ENCODE measurements around the gene PMEL.
"Not testable (repeated sequence)": the region's sequence is repeated elsewhere in the genome, so short reads cannot be mapped to it uniquely, and the experiment has no call there.

The PMEL gene

DNA sequence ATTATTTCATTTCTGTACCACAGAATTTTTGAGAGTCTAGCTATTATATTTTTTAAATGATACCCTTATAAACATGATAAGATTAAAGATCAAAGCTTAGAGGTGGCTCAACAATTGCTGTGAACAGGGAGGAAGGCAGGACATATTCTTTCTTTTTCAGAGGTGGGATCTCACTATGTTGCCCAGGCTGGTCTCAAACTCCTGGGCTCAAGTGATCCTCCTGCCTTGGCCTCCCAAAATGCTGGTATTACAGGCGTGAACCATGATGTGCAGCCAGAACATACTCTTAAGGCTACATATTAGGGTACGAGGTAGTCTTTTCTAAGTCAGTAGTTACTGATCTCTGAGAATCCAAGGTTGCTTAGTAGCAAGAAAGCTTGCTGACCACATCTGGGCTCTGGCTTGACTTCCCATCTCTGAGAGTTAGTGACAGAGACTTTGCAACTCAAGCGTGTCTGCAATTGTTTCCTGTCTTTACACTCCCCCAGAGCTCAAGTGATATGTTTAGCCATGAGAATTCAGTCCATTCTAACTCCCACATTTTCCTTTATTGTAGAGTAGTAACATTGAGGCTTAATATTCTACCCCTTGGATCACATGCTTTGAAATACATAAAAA, 16.6 kb upstream of the PMEL start:
- no peak overlapping the region for H3K4me3 ChIP-seq (ENCODE audit: control insufficient read depth, low read depth, low read length)
- TF ChIP-seq, protein P1, sequence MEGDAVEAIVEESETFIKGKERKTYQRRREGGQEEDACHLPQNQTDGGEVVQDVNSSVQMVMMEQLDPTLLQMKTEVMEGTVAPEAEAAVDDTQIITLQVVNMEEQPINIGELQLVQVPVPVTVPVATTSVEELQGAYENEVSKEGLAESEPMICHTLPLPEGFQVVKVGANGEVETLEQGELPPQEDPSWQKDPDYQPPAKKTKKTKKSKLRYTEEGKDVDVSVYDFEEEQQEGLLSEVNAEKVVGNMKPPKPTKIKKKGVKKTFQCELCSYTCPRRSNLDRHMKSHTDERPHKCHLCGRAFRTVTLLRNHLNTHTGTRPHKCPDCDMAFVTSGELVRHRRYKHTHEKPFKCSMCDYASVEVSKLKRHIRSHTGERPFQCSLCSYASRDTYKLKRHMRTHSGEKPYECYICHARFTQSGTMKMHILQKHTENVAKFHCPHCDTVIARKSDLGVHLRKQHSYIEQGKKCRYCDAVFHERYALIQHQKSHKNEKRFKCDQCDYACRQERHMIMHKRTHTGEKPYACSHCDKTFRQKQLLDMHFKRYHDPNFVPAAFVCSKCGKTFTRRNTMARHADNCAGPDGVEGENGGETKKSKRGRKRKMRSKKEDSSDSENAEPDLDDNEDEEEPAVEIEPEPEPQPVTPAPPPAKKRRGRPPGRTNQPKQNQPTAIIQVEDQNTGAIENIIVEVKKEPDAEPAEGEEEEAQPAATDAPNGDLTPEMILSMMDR (IDR thresholded peaks at IDR 0.05; ENCODE audit: control insufficient read depth, insufficient read depth, low read depth, low read length, missing control alignments) = no peak
- DNase-seq (ENCODE audit: low read depth) = no peak

- DNase-seq (ENCODE audit: low read depth); H3K4me3 ChIP-seq (ENCODE audit: control insufficient read depth, low read depth, low read length): not testable (repeated sequence)
Measured at GRCh38 chr12:55981882-55982281, 16.0 kb upstream of the PMEL start.

DNA sequence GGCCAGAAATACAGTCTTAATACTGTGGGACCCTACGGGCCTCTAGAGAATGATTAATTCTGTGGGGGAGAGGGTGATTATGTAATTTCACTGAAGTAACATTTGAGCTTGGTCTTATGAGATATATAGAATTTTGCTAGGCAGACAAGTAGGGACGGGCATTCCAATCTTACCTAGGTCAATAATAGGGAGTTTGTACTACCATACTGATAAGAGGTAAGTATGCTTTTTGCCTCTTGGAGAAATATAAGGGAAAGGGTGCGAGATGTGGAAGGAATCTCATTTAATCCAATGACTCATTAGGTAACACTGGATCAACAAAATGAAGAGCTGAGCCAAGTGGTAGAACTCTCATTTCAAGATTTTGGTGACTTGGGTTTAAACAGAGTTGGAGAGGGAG, 13.2 kb upstream of the PMEL start:
- H3K4me3 ChIP-seq (ENCODE audit: control insufficient read depth, low read depth, low read length) = no peak overlapping the region
- TF ChIP-seq, protein P1 (IDR thresholded peaks at IDR 0.05; ENCODE audit: control insufficient read depth, insufficient read depth, low read depth, low read length, missing control alignments) = no peak
- DNase-seq (ENCODE audit: low read depth) = no peak

- no peak overlapping the region for H3K4me3 ChIP-seq (ENCODE audit: control insufficient read depth, low read depth, low read length)
- DNase-seq (ENCODE audit: low read depth) = no peak
- TF ChIP-seq, protein P1 (IDR thresholded peaks at IDR 0.05; ENCODE audit: control insufficient read depth, insufficient read depth, low read depth, low read length, missing control alignments) = no peak
Measured at GRCh38 chr12:55978393-55978792, 12.6 kb upstream of the PMEL start.

GRCh38 chr12:55974308-55974730, 8.5 kb upstream of the PMEL start:
- TF ChIP-seq, protein P1 (IDR thresholded peaks at IDR 0.05; ENCODE audit: control insufficient read depth, insufficient read depth, low read depth, low read length, missing control alignments) = no peak
- peak overlapping the region; percentile 84 for H3K4me3 ChIP-seq (ENCODE audit: control insufficient read depth, low read depth, low read length)
- no peak for DNase-seq (ENCODE audit: low read depth)

- TF ChIP-seq, protein P1 (IDR thresholded peaks at IDR 0.05; ENCODE audit: control insufficient read depth, insufficient read depth, low read depth, low read length, missing control alignments) = no peak
- peak within 1 kb of the TSS; percentile 84 for H3K4me3 ChIP-seq (ENCODE audit: control insufficient read depth, low read depth, low read length)
- peak; percentile 100 for DNase-seq (ENCODE audit: low read depth)
Measured at GRCh38 chr12:55973599-55974307, 7.9 kb upstream of the PMEL start, which contains the start of gene RAB5B. TSS of gene RAB5B (plus strand) at chr12:55974078. CDS start at chr12:55986961, 12,883 bp downstream.

DNA sequence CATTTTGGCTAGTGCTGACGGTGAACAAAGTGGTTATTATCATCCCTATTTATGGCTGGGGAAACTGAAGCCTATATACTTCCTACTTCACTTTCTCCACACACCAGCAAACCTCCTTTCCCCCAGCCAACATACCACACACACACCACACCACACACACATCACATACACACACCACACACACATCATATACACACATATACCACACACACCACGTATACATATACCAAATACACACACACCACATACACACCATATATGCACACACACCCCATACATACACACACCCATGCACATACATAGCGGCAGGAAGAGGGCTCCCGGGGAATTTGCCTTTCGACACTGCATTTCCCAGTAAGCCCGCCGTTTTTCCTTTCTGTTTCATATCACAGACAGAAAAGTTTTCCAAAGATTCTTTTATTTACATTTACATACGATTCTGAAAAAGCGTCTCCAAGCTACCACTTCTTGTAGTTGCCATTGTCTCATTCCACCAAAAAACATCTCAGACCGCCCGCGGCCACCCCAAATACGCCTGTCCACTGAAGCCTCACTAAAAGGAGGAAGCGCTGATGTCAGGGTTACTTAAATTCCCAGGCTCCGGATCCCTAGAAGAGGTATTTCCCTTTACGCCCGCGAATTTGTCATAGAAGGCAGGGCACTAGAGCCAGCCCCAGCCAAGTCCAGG, 7.2 kb upstream of the PMEL start:
- peak overlapping the region; percentile 79 for H3K4me3 ChIP-seq (ENCODE audit: control insufficient read depth, low read depth, low read length)
- TF ChIP-seq, protein P1 (IDR thresholded peaks at IDR 0.05; ENCODE audit: control insufficient read depth, insufficient read depth, low read depth, low read length, missing control alignments) = no peak
- no peak for DNase-seq (ENCODE audit: low read depth)

Data from AG09309 (cell line).